ENCODE data around the gene TIMM17B. TPM values are rescaled to one million over a fixed set of nuclear protein-coding genes. Genes with fewer than 3 reads are reported as not detected.
A peak's percentile ranks its signal among the peaks of the same experiment; 100 is the strongest.

Gene TIMM17B
- total and polyA plus RNA-seq, 2 of the 8 experiments (the other 6 are each of a cell fraction or from before 2014, with no cell fraction given), result 77.8 to 246 TPM

GRCh38 chrX:48918301-48918642, 20.7 kb upstream of the TIMM17B start:
- Histone ChIP-seq H3K9ac (replicated peaks in 1 of 4; ENCODE audit: extremely low read depth in 1 of 4, low read depth in 3 of 4, low read length in 3 of 4) (peak overlapping the region; percentile 74 to 96 (median 83)), H3K14ac (ENCODE audit: insufficient read length) (no peak overlapping the region), H4K8ac (ENCODE audit: extremely low read depth, insufficient read depth, low read length) (no peak overlapping the region), H3K18ac (ENCODE audit: extremely low read depth, low read length) (no peak overlapping the region; the same call in 1 of the 2 replicates), H3K23ac (ENCODE audit: insufficient read length) (no peak overlapping the region), H3K79me1 (ENCODE audit: low read depth, low read length) (no peaks in the 10 kb centered on the region), H3K4ac (replicated peaks; ENCODE audit: insufficient read length, low read depth, low read length) (no peak overlapping the region), H3K4me3 (ENCODE audit: extremely low read depth in 1 of 4, insufficient read depth in 2 of 4, low read depth in 3 of 4, low read length in 4 of 4) (peak overlapping the region; percentile 72 to 96 (median 88)), H3K79me2 (ENCODE audit: control insufficient read depth in 1 of 2, insufficient read depth in 2 of 2, low read length in 2 of 2) (peaks cover 16 to 59% of the 10 kb centered on the region in 2 experiments), H3K27ac (ENCODE audit: low read depth, low read length) (peak overlapping the region; percentile 81; the same call in 1 of the 2 replicates), H4K91ac (replicated peaks; ENCODE audit: insufficient read length, low read length) (no peak overlapping the region), H2AK5ac (ENCODE audit: low read depth, low read length) (no peak overlapping the region), H2BK120ac (replicated peaks; ENCODE audit: low read depth, low read length) (no peak overlapping the region), H3K27me3 (replicated peaks in 1 of 4; ENCODE audit: control insufficient read depth in 3 of 4, extremely low read depth in 1 of 4, insufficient read depth in 3 of 4, low read length in 3 of 4) (no peaks in the 10 kb centered on the region), H3K23me2 (ENCODE audit: low read depth, low read length) (peaks cover 11% of the 10 kb centered on the region), H2BK12ac (ENCODE audit: low read depth, low read length) (no peak overlapping the region), H3K36me3 (ENCODE audit: control insufficient read depth in 2 of 4, insufficient read depth in 4 of 4, low read length in 3 of 4) (peaks cover 11 to 41% (median 28%) of the 10 kb centered on the region in 4 experiments; a peak in 7 of 8 replicates), H2AFZ (ENCODE audit: low read length) (no peak overlapping the region), H3K9me3 (ENCODE audit: insufficient read depth in 2 of 2, low read depth in 1 of 2, low read length in 1 of 2) (no peaks in the 10 kb centered on the region; a peak in 1 of 4 replicates), H4K5ac (ENCODE audit: insufficient read length, low read depth, low read length) (peak overlapping the region; percentile 21), H2BK5ac (ENCODE audit: low read depth, low read length) (peak overlapping the region; percentile 93; the same call in 1 of the 2 replicates), H4K20me1 (replicated peaks in 1 of 2; ENCODE audit: control insufficient read depth in 1 of 2, insufficient read depth in 2 of 2, low read length in 2 of 2) (peaks cover 14 to 24% of the 10 kb centered on the region in 2 experiments), H3K56ac (replicated peaks; ENCODE audit: insufficient read length, low read depth, low read length) (peak overlapping the region; percentile 53), H3K4me1 (replicated peaks in 1 of 4; ENCODE audit: control insufficient read depth in 3 of 4, insufficient read depth in 4 of 4, low read length in 3 of 4) (peaks cover 8 to 15% (median 14%) of the 10 kb centered on the region in 4 experiments), H2BK20ac (ENCODE audit: low read length) (no peak overlapping the region), H3K4me2 (ENCODE audit: insufficient read depth in 1 of 2, low read depth in 2 of 2, low read length in 2 of 2) (peak overlapping the region; percentile 46 to 83), H2BK15ac (ENCODE audit: low read length) (no peak overlapping the region)
- WGBS, 2 experiments (ENCODE audit: extremely low coverage in 1 of 2, insufficient coverage in 1 of 2, insufficient read length in 1 of 2, insufficient replicate concordance in 2 of 2, low coverage in 1 of 2, low lambda C conversion rate in 2 of 2, missing lambda C conversion rate in 1 of 2), result 0% methylated on average over 1 of the region's 23 CpGs; no CpG with 5 or more reads in 1 of the 2 experiments
- CTCF ChIA-PET (ENCODE audit: partially characterized antibody), result no interaction called here
- POLR2A ChIA-PET (ENCODE audit: partially characterized antibody), result interaction anchor here (1.4 to 30.9 kb wide), 2 partner anchors 15 to 27 kb away, joined by 3 to 572 read pairs; no protein-coding TSS in a partner anchor
- FAIRE-seq (no peak), DNase-seq (ENCODE audit: low read depth in 1 of 2, low spot score in 2 of 2) (no peak)
- TF ChIP-seq RAD21 (IDR thresholded peaks at IDR 0.05 in 1 of 2, conservative IDR thresholded peaks at IDR 0.05 in 1 of 2; ENCODE audit: low read depth in 2 of 2, low read length in 2 of 2), result no peak
- TF ChIP-seq SRF (IDR thresholded peaks at IDR 0.05; ENCODE audit: low read depth, low read length), result no peak
- no peak for TF ChIP-seq SAP30 (IDR thresholded peaks at IDR 0.05; ENCODE audit: insufficient read depth, insufficient replicate concordance, low read length)
- no peak for TF ChIP-seq CBX8 (IDR thresholded peaks at IDR 0.05; ENCODE audit: borderline replicate concordance, low read depth, low read length)
- 0 out of 2 replicates have a peak, but pooled peaks have one; percentile 14 for TF ChIP-seq POLR2AphosphoS5 (IDR thresholded peaks at IDR 0.05; ENCODE audit: low read depth, low read length)
